ENCODE data around the gene USP17L13.
"Not testable (repeated sequence)": the region's sequence is repeated elsewhere in the genome, so short reads cannot be mapped to it uniquely, and the experiment has no call there.

USP17L13 gene

GRCh38 chr4:9224596-9224995, at the start of gene USP17L13:
Gene USP17L13, plus strand, starts transcription at chr4:9224896. Its CDS starts 0 bp downstream, at chr4:9224896.
- H3K4me3 ChIP-seq (ENCODE audit: low read length); DNase-seq (ENCODE audit: low read depth): not testable (repeated sequence)

GRCh38 chr4:9210357-9210756, 14.3 kb upstream of the USP17L13 start, which contains the start of gene USP17L10:
Gene USP17L10, plus strand, starts transcription at chr4:9210657. Its CDS starts 0 bp downstream, at chr4:9210657.
- DNase-seq (ENCODE audit: low read depth); H3K4me3 ChIP-seq (ENCODE audit: low read length): not testable (repeated sequence)

- H3K4me3 ChIP-seq (ENCODE audit: low read length); DNase-seq (ENCODE audit: low read depth): not testable (repeated sequence)
Observed at GRCh38 chr4:9214701-9215100, 10.0 kb upstream of the USP17L13 start.

- not testable (repeated sequence) for H3K4me3 ChIP-seq (ENCODE audit: low read length); DNase-seq (ENCODE audit: low read depth)
Observed at GRCh38 chr4:9215105-9215504, 9.6 kb upstream of the USP17L13 start, which contains the start of gene USP17L11. Gene USP17L11, plus strand, starts transcription at chr4:9215405. Its CDS starts 0 bp downstream, at chr4:9215405.

GRCh38 chr4:9219852-9220251, 4.8 kb upstream of the USP17L13 start, which contains the start of gene USP17L12:
Gene USP17L12, plus strand, starts transcription at chr4:9220152. Its CDS starts 0 bp downstream, at chr4:9220152.
- not testable (repeated sequence) for H3K4me3 ChIP-seq (ENCODE audit: low read length); DNase-seq (ENCODE audit: low read depth)

GRCh38 chr4:9230249-9230648, 5.6 kb downstream of the USP17L13 start:
- H3K4me3 ChIP-seq (ENCODE audit: low read length), result not testable (repeated sequence)

GRCh38 chr4:9234085-9234484, 9.4 kb downstream of the USP17L13 start, which contains the start of gene USP17L15:
Gene USP17L15, plus strand, starts transcription at chr4:9234385. Its CDS starts 0 bp downstream, at chr4:9234385.
- not testable (repeated sequence) for DNase-seq (ENCODE audit: low read depth)

More at GRCh38 chr4:9230249-9230648, 5.6 kb downstream of the USP17L13 start:
- DNase-seq (ENCODE audit: low read depth), result not testable (repeated sequence)

GRCh38 chr4:9238461-9238860, 13.8 kb downstream of the USP17L13 start:
- H3K4me3 ChIP-seq (ENCODE audit: low read length); DNase-seq (ENCODE audit: low read depth): not testable (repeated sequence)

More at GRCh38 chr4:9234085-9234484, 9.4 kb downstream of the USP17L13 start, which contains the start of gene USP17L15:
- not testable (repeated sequence) for H3K4me3 ChIP-seq (ENCODE audit: low read length)

- not testable (repeated sequence) for H3K4me3 ChIP-seq (ENCODE audit: low read length); DNase-seq (ENCODE audit: low read depth)
Observed at GRCh38 chr4:9243579-9243978, 18.9 kb downstream of the USP17L13 start, which contains the start of gene USP17L17. Gene USP17L17, plus strand, starts transcription at chr4:9243879. Its CDS starts 0 bp downstream, at chr4:9243879.

- not testable (repeated sequence) for H3K4me3 ChIP-seq (ENCODE audit: low read length); DNase-seq (ENCODE audit: low read depth)
Observed at GRCh38 chr4:9247953-9248680, 23.4 kb downstream of the USP17L13 start, which contains the start of gene USP17L18. Gene USP17L18, plus strand, starts transcription at chr4:9248630. Its CDS starts 0 bp downstream, at chr4:9248630.

GRCh38 chr4:9253078-9253477, 28.4 kb downstream of the USP17L13 start, which contains the start of gene USP17L19:
Gene USP17L19, plus strand, starts transcription at chr4:9253378. Its CDS starts 0 bp downstream, at chr4:9253378.
- not testable (repeated sequence) for DNase-seq (ENCODE audit: low read depth); H3K4me3 ChIP-seq (ENCODE audit: low read length)

- DNase-seq (ENCODE audit: low read depth), result not testable (repeated sequence)
Observed at GRCh38 chr4:9257824-9258223, 33.1 kb downstream of the USP17L13 start, which contains the start of gene USP17L20. Gene USP17L20, plus strand, starts transcription at chr4:9258124. Its CDS starts 0 bp downstream, at chr4:9258124.

GRCh38 chr4:9262572-9262971, 37.9 kb downstream of the USP17L13 start, which contains the start of gene USP17L21:
Gene USP17L21, plus strand, starts transcription at chr4:9262872. Its CDS starts 0 bp downstream, at chr4:9262872.
- H3K4me3 ChIP-seq (ENCODE audit: low read length); DNase-seq (ENCODE audit: low read depth): not testable (repeated sequence)

More at GRCh38 chr4:9257824-9258223, 33.1 kb downstream of the USP17L13 start, which contains the start of gene USP17L20:
- not testable (repeated sequence) for H3K4me3 ChIP-seq (ENCODE audit: low read length)

- H3K4me3 ChIP-seq (ENCODE audit: low read length); DNase-seq (ENCODE audit: low read depth): not testable (repeated sequence)
Observed at GRCh38 chr4:9267319-9267718, 42.6 kb downstream of the USP17L13 start, which contains the start of gene USP17L22. Gene USP17L22, plus strand, starts transcription at chr4:9267619. Its CDS starts 0 bp downstream, at chr4:9267619.

GRCh38 chr4:9271719-9272118, 47.0 kb downstream of the USP17L13 start:
- DNase-seq (ENCODE audit: low read depth), result not testable (repeated sequence)

More at GRCh38 chr4:9271719-9272118, 47.0 kb downstream of the USP17L13 start:
- not testable (repeated sequence) for H3K4me3 ChIP-seq (ENCODE audit: low read length)
